SK-N-SH treated with all-trans-retinoic acid at 6 μM for 48 hours (cell line): ENCODE data around the gene CDC42BPB.

Experiments
- ATAC-seq: fragments of 200-7000 bp; cut with Tn5 transposase; 3 replicates; pipeline ENCODE4 v1.9.1; 2020; ENCODE audit warnings: mild to moderate bottlenecking, moderate library complexity
- ARNTL ChIP-seq: fragments of 450-650 bp; formaldehyde crosslinking; IDR thresholded peaks from 2 replicates; pipeline ENCODE4 v1.5.0; 2020; ENCODE audit warnings: low read depth, mild to moderate bottlenecking, moderate library complexity, borderline replicate concordance
- BACH2 ChIP-seq: fragments of 250-450 bp; sonication (Bioruptor Pico); IDR thresholded peaks from 2 replicates; pipeline ENCODE4 v1.9.0; 2021; ENCODE audit warnings: mild to moderate bottlenecking, borderline replicate concordance
- CREB5 ChIP-seq: fragments of 250-450 bp; sonication (Bioruptor Pico); IDR thresholded peaks from 2 replicates; pipeline ENCODE4 v1.5.1; 2020; ENCODE audit warnings: low read depth, mild to moderate bottlenecking, moderate library complexity
- CSDC2 ChIP-seq: fragments of 250-450 bp; sonication (Bioruptor Pico); IDR thresholded peaks from 2 replicates; pipeline ENCODE4 v1.5.0; 2020; ENCODE audit warnings: mild to moderate bottlenecking, moderate library complexity
- GLIS3 ChIP-seq: fragments of 250-450 bp; sonication (Bioruptor Pico); IDR thresholded peaks from 2 replicates; pipeline ENCODE4 v1.5.0; 2020; ENCODE audit warnings: mild to moderate bottlenecking, moderate library complexity
- ISL1 ChIP-seq: fragments of 250-450 bp; sonication (Bioruptor Pico); IDR thresholded peaks from 2 replicates; pipeline ENCODE4 v2.1.2; 2022; ENCODE audit warnings: mild to moderate bottlenecking, moderate library complexity
- OSR1 ChIP-seq: fragments of 250-450 bp; sonication (Bioruptor Pico); IDR thresholded peaks from 2 replicates; pipeline ENCODE4 v1.8.0; 2022; ENCODE audit warnings: moderate library complexity, mild to moderate bottlenecking, inconsistent platforms
- PATZ1 ChIP-seq: fragments of 250-450 bp; sonication (Bioruptor Pico); IDR thresholded peaks from 2 replicates; pipeline ENCODE4 v1.8.0; 2020; ENCODE audit warnings: mild to moderate bottlenecking, moderate library complexity, borderline replicate concordance
- PPARA ChIP-seq: fragments of 250-450 bp; sonication (Bioruptor Pico); IDR thresholded peaks from 2 replicates; pipeline ENCODE4 v1.5.0; 2020; ENCODE audit warnings: mild to moderate bottlenecking, borderline replicate concordance
- RARB ChIP-seq: fragments of 250-450 bp; sonication (Bioruptor Pico); IDR thresholded peaks from 2 replicates; pipeline ENCODE4 v1.8.0; 2021; ENCODE audit warnings: mild to moderate bottlenecking, moderate library complexity
- SNAI2 ChIP-seq: fragments of 250-450 bp; sonication (Bioruptor Pico); IDR thresholded peaks from 2 replicates; pipeline ENCODE4 v1.5.0; 2020; ENCODE audit warnings: mild to moderate bottlenecking, moderate library complexity
- TCF4 ChIP-seq: fragments of 250-450 bp; sonication (Bioruptor Pico); IDR thresholded peaks from 2 replicates; pipeline ENCODE4 v1.8.0; 2021; ENCODE audit warnings: mild to moderate bottlenecking, moderate library complexity, borderline replicate concordance
- TOX ChIP-seq: fragments of 250-450 bp; sonication (Bioruptor Pico); IDR thresholded peaks from 2 replicates; pipeline ENCODE4 v1.8.0; 2021; ENCODE audit warnings: mild to moderate bottlenecking, moderate library complexity, borderline replicate concordance
- TSHZ2 ChIP-seq: fragments of 250-450 bp; sonication (Bioruptor Pico); IDR thresholded peaks from 2 replicates; pipeline ENCODE4 v1.5.0; 2020; ENCODE audit warnings: mild to moderate bottlenecking, moderate library complexity
- ZC3H10 ChIP-seq: fragments of 250-450 bp; sonication (Bioruptor Pico); IDR thresholded peaks from 2 replicates; pipeline ENCODE4 v1.5.1; 2021; ENCODE audit warnings: mild to moderate bottlenecking, moderate library complexity
- ZFP3 ChIP-seq: fragments of 250-450 bp; sonication (Bioruptor Pico); IDR thresholded peaks from 2 replicates; pipeline ENCODE4 v1.5.0; 2020; ENCODE audit warnings: mild to moderate bottlenecking, moderate library complexity
- ZFP30 ChIP-seq: fragments of 450-650 bp; formaldehyde crosslinking; IDR thresholded peaks from 2 replicates; pipeline ENCODE4 v1.5.0; 2022; ENCODE audit warnings: mild to moderate bottlenecking, moderate library complexity
- ZNF565 ChIP-seq: fragments of 450-650 bp; formaldehyde crosslinking; conservative IDR thresholded peaks from 2 replicates; pipeline ENCODE4 v1.5.0; 2020; ENCODE audit warnings: low read depth, mild to moderate bottlenecking, moderate library complexity
- TF ChIP-seq, protein P1 (sequence below): fragments of 250-450 bp; sonication (Bioruptor Pico); IDR thresholded peaks from 2 replicates; pipeline ENCODE4 v1.5.1; 2021; ENCODE audit warnings: mild to moderate bottlenecking, moderate library complexity

Gene CDC42BPB

DNA sequence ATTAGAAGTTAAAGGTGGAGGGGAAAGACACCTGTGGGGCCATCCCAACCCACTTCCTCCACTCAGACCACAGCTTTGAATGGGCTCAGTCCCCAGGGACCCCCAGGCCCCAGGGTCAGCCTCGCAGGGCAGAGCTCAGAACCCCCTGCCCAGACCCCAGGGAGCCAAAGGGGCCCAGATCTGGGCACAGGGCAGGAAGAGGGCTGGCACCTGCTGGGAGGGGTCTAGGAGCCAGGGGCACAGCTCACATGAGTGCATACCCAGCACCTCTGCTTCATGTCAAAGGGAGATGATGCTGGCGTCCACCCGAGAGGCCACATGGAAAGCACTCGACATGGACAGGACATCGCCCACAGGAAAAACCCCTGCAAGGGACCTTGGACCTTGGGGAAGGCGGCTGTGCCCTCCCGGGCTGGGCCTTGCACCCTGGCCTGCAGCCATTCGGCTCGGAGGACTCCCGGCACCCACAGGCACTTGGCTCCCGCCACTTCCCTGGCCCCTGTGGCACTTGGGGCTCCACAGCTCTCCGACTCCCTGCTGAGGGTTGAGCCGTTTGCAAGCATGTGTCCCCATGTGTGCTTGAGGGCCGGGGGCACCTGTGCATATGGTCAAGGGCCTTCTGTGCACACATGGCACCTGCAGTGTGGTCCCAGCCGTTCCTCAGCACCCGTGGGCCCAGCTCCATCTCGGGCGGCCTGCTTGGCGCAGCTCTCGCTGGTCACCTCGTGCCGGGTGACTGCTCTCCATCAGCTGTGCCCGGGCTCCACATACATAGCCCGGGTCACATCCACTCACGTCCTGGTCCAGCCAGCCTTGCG, 142.7 kb downstream of the CDC42BPB start:
- no peak for TF ChIP-seq OSR1 (CRISPR knock-in tag)
- no peak for TF ChIP-seq CREB5 (CRISPR knock-in tag)
- TF ChIP-seq ZFP30 (CRISPR knock-in tag) = no peak
- TF ChIP-seq RARB (CRISPR knock-in tag) = no peak
- TF ChIP-seq ZFP3 (CRISPR knock-in tag) = no peak
- TF ChIP-seq TCF4 (CRISPR knock-in tag) = no peak
- no peak for TF ChIP-seq TOX
- TF ChIP-seq TSHZ2 (CRISPR knock-in tag) = no peak
- TF ChIP-seq, protein P1, sequence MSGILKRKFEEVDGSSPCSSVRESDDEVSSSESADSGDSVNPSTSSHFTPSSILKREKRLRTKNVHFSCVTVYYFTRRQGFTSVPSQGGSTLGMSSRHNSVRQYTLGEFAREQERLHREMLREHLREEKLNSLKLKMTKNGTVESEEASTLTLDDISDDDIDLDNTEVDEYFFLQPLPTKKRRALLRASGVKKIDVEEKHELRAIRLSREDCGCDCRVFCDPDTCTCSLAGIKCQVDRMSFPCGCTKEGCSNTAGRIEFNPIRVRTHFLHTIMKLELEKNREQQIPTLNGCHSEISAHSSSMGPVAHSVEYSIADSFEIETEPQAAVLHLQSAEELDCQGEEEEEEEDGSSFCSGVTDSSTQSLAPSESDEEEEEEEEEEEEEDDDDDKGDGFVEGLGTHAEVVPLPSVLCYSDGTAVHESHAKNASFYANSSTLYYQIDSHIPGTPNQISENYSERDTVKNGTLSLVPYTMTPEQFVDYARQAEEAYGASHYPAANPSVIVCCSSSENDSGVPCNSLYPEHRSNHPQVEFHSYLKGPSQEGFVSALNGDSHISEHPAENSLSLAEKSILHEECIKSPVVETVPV (CRISPR knock-in tag) = no peak
- no peak for TF ChIP-seq SNAI2
- TF ChIP-seq ZNF565 = no peak
- ATAC-seq = no peak

DNA sequence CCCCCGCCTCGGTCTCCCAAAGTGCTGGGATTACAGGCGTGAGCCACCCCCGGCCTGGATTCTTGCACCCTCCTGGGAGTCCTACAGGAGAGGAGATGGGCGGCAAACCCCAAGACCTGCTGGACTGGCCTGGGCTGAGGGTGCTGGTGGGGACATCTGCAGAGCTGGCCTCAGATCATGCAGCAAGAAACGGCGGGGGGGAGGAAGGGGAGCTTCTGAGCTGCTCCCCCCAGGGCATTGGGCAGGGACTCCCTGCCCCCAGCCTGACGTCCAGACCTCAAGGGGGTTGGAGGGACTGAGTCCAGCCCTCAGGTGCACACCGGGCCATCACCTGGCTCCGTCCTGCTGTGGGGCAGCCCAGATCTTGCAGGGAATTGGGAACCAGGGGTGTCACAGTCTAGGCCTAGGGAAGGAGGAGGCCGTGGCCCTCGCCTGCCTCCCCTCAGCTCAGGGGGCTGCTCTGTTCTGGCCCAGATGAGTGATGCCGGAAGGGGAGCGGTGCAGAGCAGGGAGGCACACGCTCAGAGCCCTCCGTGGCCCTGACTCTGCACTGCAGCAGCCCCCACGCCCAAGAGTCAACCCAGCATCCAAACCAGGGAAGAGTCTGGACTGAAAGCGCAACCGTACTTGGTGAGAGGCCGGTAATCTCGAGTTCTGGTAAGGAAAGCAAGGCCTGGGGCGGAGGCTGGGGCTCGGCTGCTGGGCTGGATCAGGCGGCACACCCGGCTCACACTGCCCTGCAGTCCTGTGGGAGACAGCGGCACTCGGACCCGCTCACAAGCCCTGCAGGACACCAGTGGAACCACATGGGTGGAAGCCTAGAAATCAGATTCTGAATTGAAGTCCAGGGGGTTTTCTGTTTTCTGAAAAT, 143.8 kb downstream of the CDC42BPB start:
- no peak for ATAC-seq
- TF ChIP-seq ZNF565 (no peak), ZC3H10 (CRISPR knock-in tag) (no peak), CREB5 (CRISPR knock-in tag) (no peak), BACH2 (CRISPR knock-in tag) (no peak)

DNA sequence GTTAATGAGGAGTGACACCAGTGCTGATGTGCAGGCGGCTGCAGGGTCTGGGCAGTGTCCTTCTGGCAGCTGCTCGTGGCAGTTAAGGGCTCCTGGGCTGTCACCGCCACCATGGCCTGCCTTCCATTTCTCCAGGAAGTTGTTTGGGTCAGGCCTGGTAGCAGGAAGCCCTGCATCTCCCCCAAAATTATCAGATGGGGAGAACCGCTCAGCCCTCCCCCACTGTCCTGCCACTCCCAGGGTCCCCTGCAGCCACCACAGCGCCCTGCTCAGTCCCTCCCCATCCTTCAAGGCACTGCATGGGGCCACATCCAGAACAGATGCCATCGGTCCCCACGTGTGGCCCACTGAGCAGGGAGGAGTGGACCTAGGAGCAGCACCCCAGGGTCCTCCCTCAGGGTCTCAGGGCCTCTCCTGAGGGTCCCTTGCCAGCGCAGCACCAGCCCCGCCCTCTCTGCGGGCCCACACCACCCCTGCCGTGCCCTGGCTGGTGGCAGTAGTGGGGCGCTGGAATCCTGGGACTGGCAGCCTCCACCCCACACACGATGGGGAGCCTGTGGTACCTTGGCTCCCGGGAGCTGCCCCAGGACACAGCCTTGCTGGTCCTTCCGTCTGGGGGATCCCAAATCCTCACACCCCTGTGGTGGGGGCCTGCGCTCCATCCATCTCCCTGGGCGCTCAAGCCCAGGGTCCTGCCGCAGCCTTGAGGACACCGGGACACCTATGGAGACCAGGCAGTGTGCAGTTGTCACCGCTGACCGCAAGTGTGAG, 145.2 kb downstream of the CDC42BPB start:
- ATAC-seq = no peak
- TF ChIP-seq TSHZ2 (CRISPR knock-in tag) = no peak
- no peak for TF ChIP-seq PATZ1 (CRISPR knock-in tag)
- TF ChIP-seq CREB5 (CRISPR knock-in tag) = no peak
- TF ChIP-seq GLIS3 (CRISPR knock-in tag) = no peak
- TF ChIP-seq, protein P1 (CRISPR knock-in tag) = no peak
- no peak for TF ChIP-seq BACH2 (CRISPR knock-in tag)
- TF ChIP-seq ARNTL (CRISPR knock-in tag) = no peak
- no peak for TF ChIP-seq TOX
- no peak for TF ChIP-seq PPARA (CRISPR knock-in tag)
- no peak for TF ChIP-seq ISL1 (CRISPR knock-in tag)
- no peak for TF ChIP-seq CSDC2 (CRISPR knock-in tag)
- no peak for TF ChIP-seq SNAI2
